Stomach smooth muscle (tissue), 2 donors: Measurements from ENCODE around the gene OARD1.
A peak's percentile ranks its signal among the peaks of the same experiment; 100 is the strongest.

Source experiments
- H3K27ac ChIP-seq: one replicate; pipeline ENCODE4 v1.7.0; 2013; ENCODE audit warnings: mild to moderate bottlenecking, low read length, inconsistent platforms
- H3K27me3 ChIP-seq, 2 donors: one replicate each; pipeline ENCODE4 v1.7.0; 2013; ENCODE audit warnings: low read length in 2 of 2; ENCODE audit not compliant: insufficient read depth in 2 of 2, control insufficient read depth in 1 of 2
- H3K36me3 ChIP-seq, 2 donors: one replicate each; pipeline ENCODE4 v1.7.0; 2013; ENCODE audit warnings: low read length in 2 of 2; ENCODE audit not compliant: control insufficient read depth in 2 of 2, insufficient read depth in 2 of 2
- H3K4me1 ChIP-seq: one replicate; pipeline ENCODE4 v1.7.0; 2013; ENCODE audit warnings: low read length; ENCODE audit not compliant: control insufficient read depth, insufficient read depth
- H3K4me3 ChIP-seq, 2 donors: one replicate each; pipeline ENCODE4 v1.7.0; 2013; ENCODE audit warnings: low read length in 2 of 2
- H3K9ac ChIP-seq, 2 donors: one replicate each; pipeline ENCODE4 v1.7.0; 2013; ENCODE audit warnings: low read length in 2 of 2, mild to moderate bottlenecking in 1 of 2
- H3K9me3 ChIP-seq, 2 donors: one replicate each; pipeline ENCODE4 v1.7.0; 2013; ENCODE audit warnings: low read length in 2 of 2; ENCODE audit not compliant: control insufficient read depth in 2 of 2
- donor health status: healthy.
- donor health status: Pancreatic carcinoma.

OARD1 gene

DNA sequence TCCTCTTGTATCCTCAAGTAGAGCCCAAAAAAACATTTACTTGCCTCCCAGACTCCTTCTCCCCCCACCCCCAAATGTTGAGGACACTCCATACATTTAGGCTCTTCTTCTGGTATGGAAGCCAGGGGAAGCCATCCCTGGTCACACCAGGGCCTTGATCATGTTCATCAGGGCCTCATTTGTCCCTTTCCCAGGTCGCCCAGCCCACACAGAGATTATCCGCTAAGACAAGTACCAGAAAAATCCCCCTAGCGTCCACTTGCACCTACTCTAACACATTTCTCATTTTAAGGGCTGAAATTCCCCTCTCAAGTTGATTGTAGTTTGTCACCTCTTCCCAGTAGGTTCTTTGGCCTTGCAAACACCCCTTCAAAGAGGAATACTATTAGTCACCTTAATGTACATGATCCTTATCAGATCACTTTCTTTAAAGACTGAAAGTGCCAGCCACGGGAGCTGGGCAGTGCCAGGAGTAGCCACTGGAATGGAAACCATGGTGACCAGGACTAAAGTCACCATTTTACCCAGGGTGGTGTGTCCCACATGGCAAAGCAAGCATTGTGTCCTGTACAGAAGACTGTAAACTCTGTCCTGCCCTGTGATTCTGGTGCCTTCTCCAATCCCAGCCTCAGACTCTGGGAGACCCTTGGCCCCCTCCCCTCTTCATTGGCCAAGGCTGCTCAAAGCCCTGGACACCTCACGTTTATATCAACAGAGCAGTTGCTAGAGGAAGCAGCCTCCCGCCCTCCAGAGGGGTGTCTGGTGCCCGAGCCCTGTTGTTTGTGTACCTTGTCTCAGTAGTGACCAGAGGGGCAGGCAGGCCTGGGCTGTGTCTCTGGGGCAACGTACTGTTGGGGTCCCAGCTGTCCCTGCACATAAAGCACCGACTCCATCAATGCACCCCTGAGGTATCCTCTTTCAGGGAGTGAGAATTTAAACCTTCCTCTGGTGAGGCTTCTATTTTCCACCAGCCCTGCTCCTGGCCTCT is 24.1 kb downstream of the OARD1 start:
- Histone ChIP-seq H3K27ac (peak overlapping the region; percentile 37), H3K27me3 (no peaks in the 10 kb centered on the region), H3K9ac (no peak overlapping the region), H3K4me1 (peaks cover 19% of the 10 kb centered on the region), H3K36me3 (no peaks in the 10 kb centered on the region), H3K9me3 (no peaks in the 10 kb centered on the region), H3K4me3 (no peak overlapping the region)

DNA sequence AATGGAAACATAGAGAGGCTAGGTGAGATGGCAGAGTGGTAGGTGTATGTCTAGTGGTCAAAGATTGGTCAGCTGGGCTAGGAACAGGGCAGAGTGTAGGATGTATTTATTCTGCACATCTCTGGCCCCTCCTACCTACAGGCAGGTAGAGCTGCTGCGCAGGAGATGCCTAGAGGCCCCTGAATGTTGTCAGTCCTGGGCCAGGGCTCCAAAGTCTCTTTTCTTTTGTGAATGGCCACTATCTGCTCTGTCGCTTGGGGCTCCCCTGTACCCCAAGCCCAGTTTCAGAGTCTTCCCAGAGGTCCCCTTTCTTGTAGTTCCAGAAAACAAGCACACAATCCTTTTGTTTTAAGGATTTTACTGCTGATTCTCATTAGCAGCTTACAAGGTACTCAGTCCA is 24.9 kb downstream of the OARD1 start:
- Histone ChIP-seq H3K9me3 (no peaks in the 10 kb centered on the region), H3K9ac (no peak overlapping the region), H3K27ac (no peak overlapping the region), H3K4me3 (no peak overlapping the region), H3K4me1 (peaks cover 13% of the 10 kb centered on the region), H3K36me3 (no peaks in the 10 kb centered on the region), H3K27me3 (no peaks in the 10 kb centered on the region)

DNA sequence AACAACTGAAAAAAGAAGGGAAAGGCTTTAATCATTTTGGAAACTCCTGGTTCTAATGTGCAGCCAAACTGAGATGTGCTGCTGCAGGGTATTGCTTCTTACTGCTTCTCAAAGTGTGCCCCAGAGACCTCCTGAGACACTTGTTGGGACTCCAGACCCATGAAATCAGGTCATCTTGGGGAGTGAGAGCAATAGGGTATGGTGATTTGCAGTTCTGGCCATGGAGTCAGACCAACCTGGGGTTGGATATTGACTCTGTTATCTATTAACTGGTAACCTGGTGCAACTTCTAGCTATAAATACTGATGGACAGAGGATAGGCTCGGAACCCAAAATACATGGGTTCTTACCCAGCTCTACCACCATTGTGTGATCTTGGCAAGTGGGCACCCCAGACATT is 26.1 kb downstream of the OARD1 start:
- H3K27ac ChIP-seq = no peak overlapping the region
- no peak overlapping the region for H3K4me3 ChIP-seq
- no peaks in the 10 kb centered on the region for H3K36me3 ChIP-seq
- peaks cover 12% of the 10 kb centered on the region for H3K4me1 ChIP-seq
- H3K27me3 ChIP-seq = no peaks in the 10 kb centered on the region
- H3K9ac ChIP-seq = no peak overlapping the region
- no peaks in the 10 kb centered on the region for H3K9me3 ChIP-seq

DNA sequence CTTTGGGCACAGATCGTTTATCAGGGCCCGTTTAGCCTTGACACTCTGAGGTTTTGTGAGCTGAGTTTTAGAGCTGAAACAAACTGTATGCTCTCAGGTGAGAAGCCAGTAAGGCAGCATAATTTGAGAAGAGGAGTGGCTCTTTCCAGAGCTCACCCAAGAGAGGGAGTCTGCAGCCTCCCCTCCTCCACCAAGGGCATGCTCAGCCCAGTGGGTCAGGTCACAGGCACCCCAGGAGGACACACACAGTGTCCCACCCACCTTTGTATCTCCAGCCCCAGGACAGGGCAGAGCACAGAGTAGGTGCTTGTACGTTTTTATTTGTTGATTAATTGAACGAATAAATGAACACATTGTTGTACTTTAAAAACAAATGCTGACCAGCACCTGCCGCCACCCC is 26.5 kb downstream of the OARD1 start:
- no peaks in the 10 kb centered on the region for H3K27me3 ChIP-seq
- H3K4me1 ChIP-seq = peaks cover 12% of the 10 kb centered on the region

DNA sequence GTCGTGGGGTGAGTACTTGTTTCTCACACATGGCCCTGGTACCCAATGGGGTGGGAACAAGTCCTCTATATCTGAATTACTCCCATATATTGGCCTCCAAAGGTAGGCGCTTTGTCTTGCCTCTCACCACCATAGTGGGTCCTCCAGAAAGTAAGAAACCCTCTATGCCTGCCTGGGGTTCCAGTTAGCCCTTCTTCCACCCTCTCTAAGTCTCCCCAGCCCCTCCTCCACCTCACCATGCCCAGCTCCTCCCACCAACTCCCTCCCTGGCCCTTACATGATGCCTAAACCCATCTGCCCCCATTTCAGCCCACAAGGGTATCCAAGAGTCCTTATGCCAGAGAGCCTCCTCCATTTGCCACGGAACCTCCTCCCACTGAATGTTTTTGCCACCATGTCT is 29.0 kb downstream of the OARD1 start:
- no peaks in the 10 kb centered on the region for H3K36me3 ChIP-seq
- peaks cover 5% of the 10 kb centered on the region for H3K4me1 ChIP-seq
- H3K27me3 ChIP-seq = no peaks in the 10 kb centered on the region
- H3K4me3 ChIP-seq = no peak overlapping the region
- no peak overlapping the region for H3K27ac ChIP-seq
- H3K9me3 ChIP-seq = no peaks in the 10 kb centered on the region
- H3K9ac ChIP-seq = no peak overlapping the region

More for the DNA sequence above, 26.5 kb downstream of the OARD1 start:
- no peak overlapping the region for H3K9ac ChIP-seq
- no peak overlapping the region for H3K4me3 ChIP-seq
- H3K9me3 ChIP-seq = no peaks in the 10 kb centered on the region
- no peak overlapping the region for H3K27ac ChIP-seq
- H3K36me3 ChIP-seq = no peaks in the 10 kb centered on the region

DNA sequence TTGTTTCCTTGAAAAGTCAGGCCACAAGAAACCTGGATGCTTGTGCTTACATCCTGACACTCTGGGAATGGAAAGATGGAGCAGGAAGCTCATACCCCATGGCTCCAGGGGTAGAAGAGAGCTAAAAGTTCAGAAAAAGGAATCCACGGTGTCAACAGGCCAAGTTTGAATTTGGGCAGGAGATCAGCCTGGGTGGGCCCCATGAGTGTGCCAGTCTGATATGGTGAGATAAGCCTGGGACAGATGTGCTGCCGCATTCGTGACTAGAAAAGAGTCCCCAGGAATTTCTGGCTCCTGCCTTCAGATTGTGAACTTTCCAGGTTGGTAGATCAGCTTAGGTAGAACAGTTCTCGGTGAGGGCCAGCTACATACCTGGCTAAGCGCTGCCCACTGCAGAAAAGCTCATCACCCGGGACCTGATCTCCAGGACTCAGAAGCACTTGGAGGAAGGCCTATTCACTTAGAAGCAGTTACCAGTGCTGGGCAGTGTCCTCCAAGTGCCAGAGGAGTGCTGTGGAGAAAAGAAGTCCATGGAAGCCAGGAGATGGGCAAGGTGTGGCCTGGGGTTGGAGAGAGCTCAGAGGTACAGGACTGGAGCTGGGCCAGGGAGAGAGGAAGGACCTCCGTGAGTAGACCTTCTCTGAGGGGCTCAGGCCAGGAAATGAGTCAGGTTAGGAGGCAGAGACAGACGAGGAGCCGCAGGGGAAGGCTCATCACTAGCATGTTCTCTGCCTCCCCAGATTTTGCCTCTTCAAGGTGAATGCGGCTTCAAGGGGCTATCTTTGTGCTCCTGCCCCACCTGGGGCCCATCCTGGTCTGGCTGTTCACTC is 29.7 kb downstream of the OARD1 start, which contains the start of gene TSPO2:
TSPO2 (plus strand) TSS at position 242 of the 830 bp plus-strand sequence; CDS start at position 761, 519 bp downstream.
- no peak within 1 kb of the TSS for H3K4me3 ChIP-seq
- no peaks in the 10 kb centered on the region for H3K9me3 ChIP-seq
- H3K36me3 ChIP-seq = no peaks in the 10 kb centered on the region
- H3K27me3 ChIP-seq = no peaks in the 10 kb centered on the region
- H3K4me1 ChIP-seq = peaks cover 5% of the 10 kb centered on the region
- H3K27ac ChIP-seq = no peak within 1 kb of the TSS
- no peak within 1 kb of the TSS for H3K9ac ChIP-seq

DNA sequence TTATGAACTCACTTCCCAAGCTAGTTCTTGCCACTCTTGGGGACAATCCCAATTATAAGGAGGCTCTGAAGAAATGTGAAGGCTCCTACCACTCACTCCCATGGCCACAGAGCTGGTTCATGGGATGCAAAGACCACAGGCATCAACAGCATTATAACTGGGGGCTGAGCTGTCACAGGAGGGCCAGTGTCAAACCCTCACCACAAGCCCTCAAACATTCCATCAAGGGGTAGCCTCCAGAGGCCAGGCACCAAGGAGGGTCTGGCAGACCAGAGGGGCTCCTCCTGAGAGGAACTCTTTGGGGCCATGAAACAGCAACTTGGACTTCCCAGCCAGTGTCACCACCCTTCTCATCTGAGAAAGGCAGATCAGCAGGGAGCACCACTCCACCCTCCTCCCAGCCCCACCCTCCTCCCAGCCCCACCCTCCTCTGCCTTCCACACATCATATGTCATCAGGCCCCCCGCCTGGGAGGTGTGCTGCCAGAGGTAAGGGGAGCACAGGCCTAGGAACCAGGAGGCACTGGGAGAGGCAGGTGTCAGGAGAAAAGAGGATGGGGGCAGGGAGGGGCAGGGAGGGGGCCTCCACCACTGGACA is 31.1 kb downstream of the OARD1 start:
- no peak overlapping the region for H3K4me3 ChIP-seq
- peaks cover 5% of the 10 kb centered on the region for H3K4me1 ChIP-seq
- no peaks in the 10 kb centered on the region for H3K27me3 ChIP-seq
- H3K36me3 ChIP-seq = no peaks in the 10 kb centered on the region
- no peak overlapping the region for H3K27ac ChIP-seq
- H3K9me3 ChIP-seq = no peaks in the 10 kb centered on the region
- H3K9ac ChIP-seq = no peak overlapping the region

DNA sequence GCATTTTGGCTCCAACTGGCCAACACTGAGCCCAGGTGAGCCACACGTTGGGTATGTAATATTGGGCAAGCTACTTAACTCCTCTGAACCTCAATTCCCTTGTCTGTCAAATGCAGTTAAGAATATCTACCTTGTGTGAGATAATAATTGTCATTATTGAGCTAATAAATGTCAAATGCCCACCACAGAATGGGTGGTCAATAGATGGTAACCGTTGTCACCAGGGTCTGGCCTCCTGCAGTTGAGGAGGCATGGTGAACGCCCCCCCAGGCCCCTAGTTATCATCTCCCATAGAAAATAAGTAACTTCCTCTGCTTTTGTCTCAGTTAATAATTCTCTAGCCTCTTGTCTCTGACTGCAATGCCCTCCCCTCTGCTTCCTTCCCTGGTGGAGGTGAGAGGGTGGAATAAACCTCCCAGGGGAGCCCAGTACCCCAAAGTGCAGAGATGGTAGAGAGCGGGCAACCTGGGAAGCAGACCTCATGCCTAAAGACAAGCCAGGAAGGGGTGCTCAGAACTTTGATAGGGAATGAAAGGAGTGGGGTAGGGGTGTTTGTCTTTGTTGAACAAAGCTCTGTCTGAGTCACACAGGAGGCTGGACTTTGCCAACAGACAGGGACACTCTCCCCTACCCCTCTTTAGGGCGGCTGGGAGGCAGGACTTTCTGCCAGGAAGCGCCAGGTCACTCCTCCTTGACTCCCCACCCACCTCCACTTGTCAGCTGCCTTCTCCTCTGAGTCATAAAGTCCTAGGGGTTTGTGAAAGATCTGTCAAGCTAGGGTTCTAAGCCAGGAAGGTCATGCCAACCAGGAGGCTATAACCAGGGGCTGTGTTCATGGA is 31.8 kb downstream of the OARD1 start:
- no peak overlapping the region for H3K4me3 ChIP-seq
- H3K9me3 ChIP-seq = no peaks in the 10 kb centered on the region
- H3K27me3 ChIP-seq = no peaks in the 10 kb centered on the region
- H3K36me3 ChIP-seq = no peaks in the 10 kb centered on the region
- H3K4me1 ChIP-seq = peaks cover 5% of the 10 kb centered on the region
- no peak overlapping the region for H3K27ac ChIP-seq
- H3K9ac ChIP-seq = no peak overlapping the region

DNA sequence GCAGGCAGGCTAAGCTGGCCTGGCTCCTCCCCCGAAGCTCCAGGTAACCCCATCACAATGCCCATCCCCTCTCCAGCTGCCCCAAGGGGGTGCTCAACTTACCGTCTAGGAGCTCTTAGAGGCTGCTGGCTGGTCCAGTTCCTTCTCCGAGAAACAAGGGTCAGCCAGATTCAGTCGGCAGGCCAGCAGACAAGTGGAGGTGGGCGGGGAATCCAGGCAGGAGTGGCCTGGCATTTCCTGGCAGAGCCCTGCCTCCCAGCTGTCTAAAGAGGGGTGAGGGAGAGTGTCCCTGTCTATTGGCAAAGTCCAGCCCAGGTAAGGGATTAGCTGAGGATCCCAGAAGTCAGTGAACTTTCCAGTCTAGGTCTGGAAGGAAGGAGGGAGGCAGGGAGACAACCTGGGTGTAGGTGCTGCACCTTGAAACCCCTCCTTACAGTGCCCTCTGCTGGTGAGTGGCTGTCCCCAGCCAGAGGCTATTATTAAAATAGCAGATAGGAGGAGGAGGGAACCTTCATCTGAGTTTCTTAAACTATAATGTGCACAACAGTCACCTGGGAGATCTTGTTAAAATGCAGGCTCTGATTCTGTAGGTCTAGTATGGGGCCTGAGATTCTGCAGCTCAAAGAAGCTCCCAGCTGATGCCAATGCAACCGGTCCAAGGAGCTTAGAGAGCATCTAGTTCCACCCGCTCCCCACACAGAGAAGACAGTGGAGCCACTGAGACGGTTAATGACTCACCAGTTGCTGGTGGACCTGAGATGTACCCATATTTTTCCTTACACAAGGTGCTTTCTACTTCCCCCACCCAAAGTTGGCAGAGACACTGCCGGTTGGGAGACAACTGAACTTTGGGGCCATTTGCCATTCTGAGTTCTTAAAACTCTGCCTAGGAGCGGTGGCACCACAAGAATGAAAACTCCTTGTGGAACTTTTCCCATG is 32.8 kb downstream of the OARD1 start, which contains the start of gene UNC5CL:
UNC5CL (minus strand) TSS at position 162 of the 939 bp plus-strand sequence. CDS start 4,147 bp downstream, outside the sequence.
- Histone ChIP-seq H3K4me3 (no peak within 1 kb of the TSS), H3K9me3 (no peaks in the 10 kb centered on the region), H3K4me1 (peaks cover 5% of the 10 kb centered on the region), H3K9ac (no peak within 1 kb of the TSS), H3K36me3 (no peaks in the 10 kb centered on the region), H3K27ac (no peak within 1 kb of the TSS), H3K27me3 (no peaks in the 10 kb centered on the region)
